Duodenal mucosa (tissue), 2 donors: ENCODE data around the gene MRGPRE.

ENCODE experiments used
- H3K27ac ChIP-seq: one replicate; pipeline ENCODE4 v1.7.0; 2013; ENCODE audit warnings: low read depth, low read length
- H3K27me3 ChIP-seq, 2 donors: one replicate each; pipeline ENCODE4 v1.7.0; 2013; ENCODE audit warnings: low read length in 2 of 2, control low read depth in 1 of 2; ENCODE audit not compliant: insufficient read depth in 2 of 2, control insufficient read depth in 1 of 2
- H3K36me3 ChIP-seq, 2 donors: one replicate each; pipeline ENCODE4 v1.7.0; 2013; ENCODE audit warnings: low read length in 2 of 2, control low read depth in 1 of 2; ENCODE audit not compliant: insufficient read depth in 2 of 2, control insufficient read depth in 1 of 2
- H3K4me1 ChIP-seq, 2 donors: one replicate each; pipeline ENCODE4 v1.7.0; 2013; ENCODE audit warnings: low read length in 2 of 2, control low read depth in 1 of 2; ENCODE audit not compliant: insufficient read depth in 2 of 2, control insufficient read depth in 1 of 2
- H3K4me3 ChIP-seq, 2 donors: one replicate each; pipeline ENCODE4 v1.7.0; 2013; ENCODE audit warnings: low read length in 2 of 2, low read depth in 1 of 2
- H3K9ac ChIP-seq, 2 donors: one replicate each; pipeline ENCODE4 v1.7.0; 2013; ENCODE audit warnings: low read length in 2 of 2, low read depth in 1 of 2
- H3K9me3 ChIP-seq, 2 donors: one replicate each; pipeline ENCODE4 v1.7.0; 2013; ENCODE audit warnings: low read length in 2 of 2, control low read depth in 1 of 2; ENCODE audit not compliant: control insufficient read depth in 1 of 2

The MRGPRE gene

GRCh38 chr11:3227568-3228444 lies 4.4 kb downstream of the MRGPRE start:
- Histone ChIP-seq H3K4me1 (no peaks in the 10 kb centered on the region), H3K36me3 (no peaks in the 10 kb centered on the region), H3K27ac (no peak overlapping the region), H3K27me3 (peaks cover 0 to 10% of the 10 kb centered on the region in 2 donors), H3K9me3 (no peaks in the 10 kb centered on the region), H3K9ac (no peak overlapping the region), H3K4me3 (no peak overlapping the region)

- Histone ChIP-seq H3K27me3 (peaks cover 0 to 17% of the 10 kb centered on the region in 2 donors), H3K36me3 (no peaks in the 10 kb centered on the region), H3K4me1 (no peaks in the 10 kb centered on the region), H3K27ac (no peak overlapping the region), H3K4me3 (no peak overlapping the region), H3K9ac (no peak overlapping the region), H3K9me3 (no peaks in the 10 kb centered on the region)
Measured at GRCh38 chr11:3226846-3227567, 5.2 kb downstream of the MRGPRE start.

DNA sequence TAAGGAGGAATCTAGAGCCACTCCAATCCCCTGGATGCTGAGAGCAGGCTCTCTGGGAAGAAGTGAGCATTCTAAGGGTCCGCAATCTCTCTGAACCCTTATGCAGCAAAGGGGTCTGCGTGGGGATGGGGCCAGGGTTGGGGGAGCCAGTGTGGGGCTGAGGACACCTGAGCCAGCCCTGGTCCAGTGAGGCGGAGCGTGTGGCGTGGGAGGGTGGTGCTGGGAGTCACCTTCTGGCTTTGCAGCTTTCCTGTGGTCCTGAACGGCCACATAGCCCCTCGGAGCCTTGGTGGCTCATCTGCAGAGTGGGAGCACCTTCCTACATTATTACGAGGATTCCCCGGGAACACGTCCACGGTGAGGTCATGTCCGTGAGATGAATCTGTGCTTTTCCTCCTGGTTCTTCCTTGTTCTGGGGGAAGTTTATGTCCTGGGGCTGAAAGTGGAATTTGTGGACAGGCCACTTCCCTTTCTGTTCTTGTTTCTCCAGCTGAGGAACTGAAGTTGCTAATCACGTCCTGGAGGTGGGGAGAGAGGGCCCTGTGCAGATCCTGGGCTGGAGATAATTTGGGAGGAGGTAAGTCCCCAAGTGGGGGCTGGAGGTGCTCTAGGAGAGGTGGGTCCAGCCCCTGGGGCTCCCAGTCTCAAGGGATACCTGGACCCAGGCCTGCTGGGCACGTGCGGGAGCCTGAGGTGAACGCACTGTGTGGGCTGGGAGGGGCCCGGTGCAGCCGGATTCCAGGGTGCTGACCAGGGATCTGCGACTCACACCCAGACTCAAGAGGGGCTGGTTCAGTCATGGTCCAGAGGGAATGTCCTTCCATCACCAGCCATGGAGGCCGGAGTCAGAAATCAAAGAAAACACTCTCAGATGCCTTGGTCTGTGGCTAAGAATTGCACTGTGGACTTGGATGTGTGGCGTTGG lies 6.1 kb downstream of the MRGPRE start:
- Histone ChIP-seq H3K9ac (no peak overlapping the region), H3K9me3 (no peaks in the 10 kb centered on the region), H3K27ac (no peak overlapping the region), H3K4me1 (no peaks in the 10 kb centered on the region), H3K36me3 (no peaks in the 10 kb centered on the region), H3K27me3 (peaks cover 6 to 26% of the 10 kb centered on the region in 2 donors), H3K4me3 (no peak overlapping the region)

- H3K9me3 ChIP-seq = no peaks in the 10 kb centered on the region
- H3K36me3 ChIP-seq = no peaks in the 10 kb centered on the region
- no peak overlapping the region for H3K4me3 ChIP-seq
- H3K4me1 ChIP-seq = no peaks in the 10 kb centered on the region
- no peak overlapping the region for H3K27ac ChIP-seq
- peaks cover 10 to 31% of the 10 kb centered on the region in 2 donors for H3K27me3 ChIP-seq
- H3K9ac ChIP-seq = no peak overlapping the region
Measured at GRCh38 chr11:3225159-3225758, 7.0 kb downstream of the MRGPRE start.

DNA sequence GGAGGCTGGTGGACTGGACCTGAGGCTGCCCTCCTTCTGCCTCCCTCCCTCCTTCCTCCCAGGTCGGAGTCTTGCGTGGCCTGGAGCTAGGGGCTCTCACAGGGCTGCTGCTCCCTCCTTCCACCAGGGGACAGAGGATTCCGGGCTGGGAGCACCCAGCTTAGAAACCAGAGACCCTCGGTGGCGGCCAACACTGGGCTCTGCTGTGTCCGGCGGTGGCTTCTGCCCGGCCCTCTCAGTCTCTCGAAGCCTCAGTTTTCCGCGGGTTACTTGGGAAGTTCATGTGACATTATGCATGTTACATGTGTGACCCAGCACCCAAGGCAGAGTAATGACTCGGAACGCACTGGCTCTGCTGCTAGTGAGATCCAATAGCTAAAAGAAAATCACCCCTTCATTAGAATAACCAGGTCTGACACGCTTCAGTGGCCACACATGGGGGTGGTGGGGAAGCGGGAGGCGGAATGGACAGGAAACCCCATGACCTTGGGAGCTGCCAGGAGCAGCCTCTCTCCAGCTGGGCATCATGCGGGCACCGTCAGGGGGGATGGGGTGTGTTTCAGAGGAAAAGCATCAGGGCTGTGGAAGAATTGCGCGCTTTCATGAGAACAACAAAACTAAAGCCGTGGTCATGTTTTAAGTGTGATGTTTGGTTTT lies 7.7 kb downstream of the MRGPRE start:
- Histone ChIP-seq H3K9me3 (no peaks in the 10 kb centered on the region), H3K27me3 (peaks cover 10 to 35% of the 10 kb centered on the region in 2 donors)

DNA sequence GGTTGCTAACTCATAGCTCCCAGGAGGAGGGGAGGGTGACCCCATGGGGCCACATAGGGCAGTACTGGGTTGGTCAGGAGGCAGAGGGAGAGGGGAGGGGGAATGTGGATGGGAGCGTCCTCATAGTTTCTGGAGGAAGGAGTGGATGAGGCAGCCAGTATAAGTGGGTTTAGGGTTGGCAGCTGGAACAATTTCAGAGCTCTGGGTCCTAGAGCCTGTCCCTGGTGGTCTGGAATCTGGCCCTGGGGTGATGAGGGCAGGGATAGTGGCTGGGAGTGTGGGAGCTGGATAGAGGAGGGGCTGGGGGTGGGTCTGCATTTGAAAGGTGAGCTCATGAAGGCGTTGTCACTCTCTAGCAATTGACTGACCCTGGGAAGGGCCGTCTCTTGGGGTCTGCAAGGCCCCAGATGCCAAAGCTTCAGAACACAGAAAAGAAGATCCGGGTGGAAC lies 8.3 kb downstream of the MRGPRE start:
- peaks cover 10 to 38% of the 10 kb centered on the region in 2 donors for H3K27me3 ChIP-seq
- H3K27ac ChIP-seq = no peak overlapping the region
- H3K36me3 ChIP-seq = no peaks in the 10 kb centered on the region
- no peak overlapping the region for H3K4me3 ChIP-seq
- H3K9ac ChIP-seq = no peak overlapping the region
- no peaks in the 10 kb centered on the region for H3K9me3 ChIP-seq
- H3K4me1 ChIP-seq = no peaks in the 10 kb centered on the region

More for the DNA sequence above, 7.7 kb downstream of the MRGPRE start:
- no peak overlapping the region for H3K27ac ChIP-seq
- H3K9ac ChIP-seq = no peak overlapping the region
- H3K4me3 ChIP-seq = no peak overlapping the region
- no peaks in the 10 kb centered on the region for H3K4me1 ChIP-seq
- H3K36me3 ChIP-seq = no peaks in the 10 kb centered on the region

GRCh38 chr11:3222941-3223915 lies 9.0 kb downstream of the MRGPRE start:
- H3K4me1 ChIP-seq = no peaks in the 10 kb centered on the region
- H3K4me3 ChIP-seq = no peak overlapping the region
- no peaks in the 10 kb centered on the region for H3K9me3 ChIP-seq
- H3K36me3 ChIP-seq = no peaks in the 10 kb centered on the region
- H3K9ac ChIP-seq = no peak overlapping the region
- H3K27me3 ChIP-seq = peaks cover 10 to 40% of the 10 kb centered on the region in 2 donors
- no peak overlapping the region for H3K27ac ChIP-seq

DNA sequence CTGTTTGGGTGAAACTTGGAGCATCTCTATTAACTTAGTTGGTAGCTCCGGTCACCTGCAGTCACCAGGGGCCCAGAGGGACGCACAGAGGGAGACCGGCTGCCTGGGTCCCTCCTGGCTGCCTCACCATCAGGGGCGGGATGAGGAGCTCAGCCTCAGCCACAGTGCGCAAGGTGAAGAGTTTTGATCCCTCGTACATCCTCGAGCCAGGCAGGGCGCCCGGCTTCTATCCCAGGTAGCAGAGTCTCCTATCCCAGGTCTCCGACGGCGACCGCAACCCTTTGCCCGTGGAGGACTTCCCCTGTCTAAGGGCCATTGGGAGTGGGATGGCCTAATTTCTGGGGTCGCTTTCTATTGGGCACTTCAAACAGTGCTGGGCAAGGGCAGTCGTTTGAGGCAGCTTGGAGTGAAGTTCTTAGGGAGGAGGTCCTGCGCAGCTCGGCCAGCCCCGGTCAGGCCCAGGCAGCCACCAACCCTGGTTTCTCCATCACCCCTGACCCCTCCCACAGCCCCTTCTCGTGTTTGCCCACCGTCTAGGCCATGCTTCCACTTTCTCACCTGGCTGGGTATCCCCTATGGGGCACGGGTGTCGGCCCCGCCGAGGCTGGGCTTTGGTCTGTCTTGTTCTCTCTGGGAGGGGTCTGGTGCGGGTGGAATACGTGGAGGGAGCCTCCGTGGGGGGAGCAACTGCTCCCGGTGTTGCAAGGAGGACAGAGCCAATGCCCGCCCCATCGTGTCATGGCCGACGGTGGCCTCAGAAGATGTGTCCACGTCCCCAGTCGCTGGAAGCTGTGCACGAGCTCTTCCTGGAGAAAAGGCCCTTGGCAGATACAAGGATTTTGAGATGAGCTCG lies 10.0 kb downstream of the MRGPRE start:
- no peak overlapping the region for H3K27ac ChIP-seq
- no peaks in the 10 kb centered on the region for H3K9me3 ChIP-seq
- H3K36me3 ChIP-seq = no peaks in the 10 kb centered on the region
- no peak overlapping the region for H3K9ac ChIP-seq
- peaks cover 10 to 40% of the 10 kb centered on the region in 2 donors for H3K27me3 ChIP-seq
- H3K4me1 ChIP-seq = no peaks in the 10 kb centered on the region
- no peak overlapping the region for H3K4me3 ChIP-seq
